Measurements from ENCODE around the gene CLC.

- no peak for TF ChIP-seq POLR2A (IDR thresholded peaks at IDR 0.05)
- TF ChIP-seq CTCF (IDR thresholded peaks at IDR 0.05): no peak
Measured at GRCh38 chr19:39704181-39705044, 33.4 kb downstream of the CLC start, which contains the start of gene LGALS14.

Measured in transverse colon (tissue), 3 donors.